PC-9 (cell line): ENCODE results near the gene OR6Q1. TPM values are rescaled to one million over a fixed set of nuclear protein-coding genes. Genes with fewer than 3 reads are reported as not detected.

ENCODE experiments used
- BruUV-seq: library from RNA; stranded (reverse); fragments of 400-500 nt; replicated peaks from 2 replicates; lab custom pipeline; 2021; lab: Mats Ljungman, UMichigan
- CTCF ChIA-PET: fragments of 300-600 bp; sonication (Branson Sonifier 250); formaldehyde crosslinking; loops from one replicate; lab custom pipeline; 2022; ENCODE audit warnings: antibody characterized with exemption; lab: Charles Lee
- POLR2A ChIA-PET: fragments of 300-600 bp; sonication (Branson Sonifier 250); formaldehyde crosslinking; loops from one replicate; lab custom pipeline; 2022; ENCODE audit warnings: antibody characterized with exemption; ENCODE audit not compliant: unreplicated experiment; lab: Charles Lee
- DNase-seq, 2 experiments: peaks; one replicate each; pipeline versions ENCODE4 v3.0.0 to v3.0.0-alpha.2; 2015 to 2022; ENCODE audit warnings: mixed read lengths in 1 of 2
- H2AFZ ChIP-seq: fragments of 200-600 bp; sonication (generic); 2 replicates; pipeline ENCODE4 v1.8.1; 2017; ENCODE audit warnings: antibody characterized with exemption
- H3F3A ChIP-seq: fragments of 200-600 bp; sonication (generic); 2 replicates; pipeline ENCODE4 v1.8.1; 2017; ENCODE audit warnings: antibody characterized with exemption, mild to moderate bottlenecking, low read depth; ENCODE audit not compliant: insufficient read depth
- H3K27ac ChIP-seq: fragments of 200-600 bp; sonication (generic); 2 replicates; pipeline ENCODE4 v1.6.1; 2016; ENCODE audit warnings: mixed run types
- H3K27me3 ChIP-seq: fragments of 200-600 bp; sonication (generic); 2 replicates; pipeline ENCODE4 v1.6.1; 2016; ENCODE audit warnings: low read depth, mixed run types; ENCODE audit not compliant: insufficient read depth
- H3K36me3 ChIP-seq: fragments of 200-600 bp; sonication (generic); 2 replicates; pipeline ENCODE4 v1.6.1; 2016; ENCODE audit warnings: low read depth, mixed run types
- H3K4me1 ChIP-seq: fragments of 200-600 bp; sonication (generic); replicated peaks from 2 replicates; pipeline ENCODE4 v1.6.1; 2016; ENCODE audit warnings: mixed run types; ENCODE audit not compliant: insufficient read depth
- H3K4me2 ChIP-seq: fragments of 200-600 bp; sonication (generic); 2 replicates; pipeline ENCODE4 v1.6.1; 2017; ENCODE audit warnings: mixed run types
- H3K4me3 ChIP-seq: fragments of 200-600 bp; sonication (generic); 2 replicates; pipeline ENCODE4 v1.6.1; 2016; ENCODE audit warnings: mixed run types
- H3K79me2 ChIP-seq: fragments of 200-600 bp; sonication (generic); 2 replicates; pipeline ENCODE4 v1.6.1; 2017; ENCODE audit warnings: low read depth, mixed run types
- H3K9me2 ChIP-seq: fragments of 200-600 bp; sonication (generic); 2 replicates; pipeline ENCODE4 v1.8.1; 2017; ENCODE audit warnings: mild to moderate bottlenecking; ENCODE audit not compliant: insufficient read depth
- H3K9me3 ChIP-seq: fragments of 200-600 bp; sonication (generic); 2 replicates; pipeline ENCODE4 v1.8.1; 2016; ENCODE audit warnings: low read depth; ENCODE audit not compliant: insufficient read depth
- H4K20me1 ChIP-seq: fragments of 200-600 bp; sonication (generic); 2 replicates; pipeline ENCODE4 v1.8.1; 2017; ENCODE audit not compliant: insufficient read depth
- CTCF ChIP-seq: fragments of 200-600 bp; sonication (generic); conservative IDR thresholded peaks from 2 replicates; pipeline ENCODE4 v1.6.1; 2017; ENCODE audit warnings: mixed run types, antibody characterized with exemption, mild to moderate bottlenecking, moderate library complexity
- EZH2 ChIP-seq: fragments of 200-600 bp; sonication (generic); IDR thresholded peaks from 2 replicates; pipeline ENCODE4 v1.8.0; 2017; ENCODE audit warnings: antibody characterized with exemption, low read depth
- intact Hi-C: fragments of 100-400 bp; cut with micrococcal nuclease; formaldehyde crosslinking; loops from one replicate; pipeline ENCODE4 v1.10.0; 2022; ENCODE audit not compliant: unreplicated experiment
- total RNA-seq: library from RNA; stranded (reverse); gene quantifications from 2 replicates; pipeline ENCODE4 v1.2.3, GENCODE V29; 2021

Gene OR6Q1
- total RNA-seq, 1 experiment from 2014 or later, result not detected

- Histone ChIP-seq H3K27ac (no peak overlapping the region), H3F3A (no peaks in the 10 kb centered on the region), H3K27me3 (no peaks in the 10 kb centered on the region; the same call in 1 of the 2 replicates), H3K79me2 (no peaks in the 10 kb centered on the region), H3K36me3 (no peaks in the 10 kb centered on the region), H3K4me3 (no peak overlapping the region), H3K9me2 (no peaks in the 10 kb centered on the region), H3K9me3 (no peaks in the 10 kb centered on the region), H2AFZ (no peak overlapping the region), H4K20me1 (no peaks in the 10 kb centered on the region; the same call in 1 of the 2 replicates), H3K4me2 (no peak overlapping the region), H3K4me1 (no peaks in the 10 kb centered on the region)
- TF ChIP-seq EZH2 (no peak), CTCF (no peak)
- no TSS peak for BruUV-seq
- ChIA-PET POLR2A (no interaction called here), CTCF (no interaction called here)
- intact Hi-C loops, result no loop called here
- DNase-seq, result no peak
These were observed 36.9 kb downstream of the OR6Q1 start for GRCh38 chr11:58067685-58068084.

GRCh38 chr11:58068655-58069054, 37.9 kb downstream of the OR6Q1 start:
- Histone ChIP-seq H3K79me2 (no peaks in the 10 kb centered on the region), H3K4me2 (no peak overlapping the region), H3F3A (no peaks in the 10 kb centered on the region), H3K4me1 (no peaks in the 10 kb centered on the region), H3K4me3 (no peak overlapping the region), H4K20me1 (no peaks in the 10 kb centered on the region; the same call in 1 of the 2 replicates), H3K9me3 (no peaks in the 10 kb centered on the region), H3K36me3 (no peaks in the 10 kb centered on the region), H3K27me3 (no peaks in the 10 kb centered on the region; the same call in 1 of the 2 replicates), H3K9me2 (no peaks in the 10 kb centered on the region), H2AFZ (no peak overlapping the region), H3K27ac (no peak overlapping the region)
- CTCF ChIA-PET, result no interaction called here
- no peak for DNase-seq
- intact Hi-C loops, result no loop called here
- TF ChIP-seq CTCF (no peak), EZH2 (no peak)
- POLR2A ChIA-PET, result no interaction called here
- BruUV-seq, result no TSS peak

GRCh38 chr11:58070585-58070984, 39.8 kb downstream of the OR6Q1 start:
- no peaks in the 10 kb centered on the region; the same call in 1 of the 2 replicates for H4K20me1 ChIP-seq
- no peaks in the 10 kb centered on the region for H3K36me3 ChIP-seq
- no peaks in the 10 kb centered on the region for H3K79me2 ChIP-seq
- no peaks in the 10 kb centered on the region for H3F3A ChIP-seq
- no peak overlapping the region for H3K4me2 ChIP-seq
- ChIA-PET CTCF (no interaction called here), POLR2A (no interaction called here)
- H3K27ac ChIP-seq, result no peak overlapping the region
- BruUV-seq, result no TSS peak
- DNase-seq, result no peak
- TF ChIP-seq CTCF (no peak), EZH2 (no peak)
- H3K4me1 ChIP-seq, result no peaks in the 10 kb centered on the region
- no peaks in the 10 kb centered on the region for H3K9me3 ChIP-seq
- H3K27me3 ChIP-seq, result no peaks in the 10 kb centered on the region; the same call in 1 of the 2 replicates
- intact Hi-C loops, result no loop called here
- no peaks in the 10 kb centered on the region for H3K9me2 ChIP-seq
- no peak overlapping the region for H2AFZ ChIP-seq
- no peak overlapping the region for H3K4me3 ChIP-seq
